Measurements from ENCODE around the gene TRAF6. TPM values are rescaled to one million over a fixed set of nuclear protein-coding genes. Genes with fewer than 3 reads are reported as not detected.
"Not testable (repeated sequence)": the region's sequence is repeated elsewhere in the genome, so short reads cannot be mapped to it uniquely, and the experiment has no call there.

TRAF6 gene
- total RNA-seq, 1 experiment from 2014 or later, result 10.9 TPM

DNA sequence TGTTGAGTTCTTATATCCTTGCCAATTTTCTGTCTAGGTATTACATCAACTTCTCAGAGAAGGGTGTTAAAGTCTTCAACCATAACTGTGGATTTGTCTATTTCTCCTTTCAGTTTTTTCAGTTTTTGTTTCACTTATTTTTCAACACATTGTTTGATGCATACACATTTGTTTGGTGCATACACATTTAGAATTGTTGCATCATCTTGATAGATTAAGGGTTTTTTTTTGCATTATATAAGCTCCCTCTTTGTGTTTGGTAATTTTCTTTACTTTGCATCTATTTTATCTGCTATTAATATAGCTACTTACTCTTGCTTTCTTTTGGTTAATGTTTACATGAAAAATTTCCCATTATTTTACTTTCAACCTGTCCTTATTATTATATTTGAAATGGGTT lies 20.8 kb upstream of the TRAF6 start:
- H3K9me3 Mint-ChIP-seq (ENCODE audit: unreplicated experiment), result peaks cover 14% of the 10 kb centered on the region
- intact Hi-C loops (cut with micrococcal nuclease; ENCODE audit: unreplicated experiment), result loop anchor here (5.0 kb wide), 1 partner anchor 281 kb away; no protein-coding TSS in a partner anchor
- Histone ChIP-seq H3K36me3 (ENCODE audit: control insufficient read depth, insufficient read depth, low read length) (no peaks in the 10 kb centered on the region), H3K9me3 (no peaks in the 10 kb centered on the region), H3K27me3 (replicated peaks; ENCODE audit: control insufficient read depth, insufficient read depth, low read length) (no peaks in the 10 kb centered on the region), H3K4me1 (no peaks in the 10 kb centered on the region), H3K4me3 (ENCODE audit: low read depth, low read length) (no peak overlapping the region)
- no peaks in the 10 kb centered on the region for H3K36me3 Mint-ChIP-seq (ENCODE audit: insufficient read depth, unreplicated experiment)
- TF ChIP-seq, protein P1, sequence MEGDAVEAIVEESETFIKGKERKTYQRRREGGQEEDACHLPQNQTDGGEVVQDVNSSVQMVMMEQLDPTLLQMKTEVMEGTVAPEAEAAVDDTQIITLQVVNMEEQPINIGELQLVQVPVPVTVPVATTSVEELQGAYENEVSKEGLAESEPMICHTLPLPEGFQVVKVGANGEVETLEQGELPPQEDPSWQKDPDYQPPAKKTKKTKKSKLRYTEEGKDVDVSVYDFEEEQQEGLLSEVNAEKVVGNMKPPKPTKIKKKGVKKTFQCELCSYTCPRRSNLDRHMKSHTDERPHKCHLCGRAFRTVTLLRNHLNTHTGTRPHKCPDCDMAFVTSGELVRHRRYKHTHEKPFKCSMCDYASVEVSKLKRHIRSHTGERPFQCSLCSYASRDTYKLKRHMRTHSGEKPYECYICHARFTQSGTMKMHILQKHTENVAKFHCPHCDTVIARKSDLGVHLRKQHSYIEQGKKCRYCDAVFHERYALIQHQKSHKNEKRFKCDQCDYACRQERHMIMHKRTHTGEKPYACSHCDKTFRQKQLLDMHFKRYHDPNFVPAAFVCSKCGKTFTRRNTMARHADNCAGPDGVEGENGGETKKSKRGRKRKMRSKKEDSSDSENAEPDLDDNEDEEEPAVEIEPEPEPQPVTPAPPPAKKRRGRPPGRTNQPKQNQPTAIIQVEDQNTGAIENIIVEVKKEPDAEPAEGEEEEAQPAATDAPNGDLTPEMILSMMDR (IDR thresholded peaks at IDR 0.05; ENCODE audit: insufficient read depth in 1 of 2, low read depth in 1 of 2, low read length in 1 of 2, severe bottlenecking in 1 of 2, unreplicated experiment in 1 of 2), result no peak
- no peak for DNase-seq
- H3K27ac Mint-ChIP-seq (ENCODE audit: unreplicated experiment), result no peak overlapping the region
- H3K4me1 Mint-ChIP-seq (ENCODE audit: low read depth, unreplicated experiment), result no peaks in the 10 kb centered on the region
- CTCF ChIA-PET, result interaction anchor here (0.7 kb wide), 1 partner anchor 33 kb away, joined by 3 read pairs; no protein-coding TSS in a partner anchor
- H3K27me3 Mint-ChIP-seq (ENCODE audit: insufficient read depth, unreplicated experiment), result peaks cover 3% of the 10 kb centered on the region
- POLR2A ChIA-PET, result no interaction called here
- no TSS peak for BruUV-seq (replicated peaks)
- H3K4me3 Mint-ChIP-seq (ENCODE audit: unreplicated experiment), result no peak overlapping the region

DNA sequence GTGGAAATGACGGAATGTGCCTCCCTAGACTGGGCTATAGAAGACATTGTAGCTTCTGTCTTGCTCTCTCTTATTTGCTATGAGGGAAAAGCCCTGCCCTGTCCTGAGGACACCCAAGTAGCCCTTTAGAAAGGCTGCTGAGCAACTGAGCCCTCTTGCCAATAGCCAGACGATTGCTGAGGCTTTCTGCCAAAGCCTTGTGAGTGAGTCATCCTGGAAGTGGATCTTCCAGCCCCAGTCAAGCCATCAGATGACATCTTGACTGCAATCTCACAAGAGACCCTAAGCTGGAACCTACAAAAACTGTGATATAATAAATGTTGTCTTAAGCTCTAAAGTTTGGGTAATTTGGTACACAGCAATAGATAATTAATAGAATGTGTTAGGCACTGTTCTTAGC lies 3.9 kb upstream of the TRAF6 start:
- ChIA-PET CTCF (no interaction called here), POLR2A (no interaction called here)
- Mint-ChIP-seq H3K27ac (ENCODE audit: unreplicated experiment) (no peak overlapping the region), H3K36me3 (ENCODE audit: insufficient read depth, unreplicated experiment) (peaks cover 18% of the 10 kb centered on the region), H3K9me3 (ENCODE audit: unreplicated experiment) (no peaks in the 10 kb centered on the region), H3K27me3 (ENCODE audit: insufficient read depth, unreplicated experiment) (peaks cover 2% of the 10 kb centered on the region), H3K4me3 (ENCODE audit: unreplicated experiment) (no peak overlapping the region), H3K4me1 (ENCODE audit: low read depth, unreplicated experiment) (no peaks in the 10 kb centered on the region)
- H3K4me3 ChIP-seq (ENCODE audit: low read depth, low read length), result no peak overlapping the region
- no peaks in the 10 kb centered on the region for H3K4me1 ChIP-seq
- intact Hi-C loops (cut with micrococcal nuclease; ENCODE audit: unreplicated experiment), result no loop called here
- DNase-seq, result no peak
- TF ChIP-seq, protein P1 (IDR thresholded peaks at IDR 0.05; ENCODE audit: insufficient read depth in 1 of 2, low read depth in 1 of 2, low read length in 1 of 2, severe bottlenecking in 1 of 2, unreplicated experiment in 1 of 2), result no peak
- no peaks in the 10 kb centered on the region for H3K9me3 ChIP-seq
- no peaks in the 10 kb centered on the region for H3K36me3 ChIP-seq (ENCODE audit: control insufficient read depth, insufficient read depth, low read length)
- no peaks in the 10 kb centered on the region for H3K27me3 ChIP-seq (replicated peaks; ENCODE audit: control insufficient read depth, insufficient read depth, low read length)
- no TSS peak for BruUV-seq (replicated peaks)

GRCh38 chr11:36512016-36512415 lies 1.9 kb upstream of the TRAF6 start:
- Histone ChIP-seq H3K4me1 (peaks cover 5% of the 10 kb centered on the region; the same call in 1 of the 2 replicates), H3K27me3 (replicated peaks; ENCODE audit: control insufficient read depth, insufficient read depth, low read length) (no peaks in the 10 kb centered on the region), H3K4me3 (ENCODE audit: low read depth, low read length) (no peak overlapping the region), H3K36me3 (ENCODE audit: control insufficient read depth, insufficient read depth, low read length) (no peaks in the 10 kb centered on the region), H3K9me3 (no peaks in the 10 kb centered on the region)
- peaks cover 10% of the 10 kb centered on the region for H3K4me1 Mint-ChIP-seq (ENCODE audit: low read depth, unreplicated experiment)
- no TSS peak for BruUV-seq (replicated peaks)
- intact Hi-C loops (cut with micrococcal nuclease; ENCODE audit: unreplicated experiment), result no loop called here
- TF ChIP-seq, protein P1 (IDR thresholded peaks at IDR 0.05; ENCODE audit: insufficient read depth in 1 of 2, low read depth in 1 of 2, low read length in 1 of 2, severe bottlenecking in 1 of 2, unreplicated experiment in 1 of 2), result no peak
- no peaks in the 10 kb centered on the region for H3K9me3 Mint-ChIP-seq (ENCODE audit: unreplicated experiment)
- H3K27ac Mint-ChIP-seq (ENCODE audit: unreplicated experiment), result no peak overlapping the region
- POLR2A ChIA-PET, result no interaction called here
- no peak overlapping the region for H3K4me3 Mint-ChIP-seq (ENCODE audit: unreplicated experiment)
- CTCF ChIA-PET, result no interaction called here
- H3K27me3 Mint-ChIP-seq (ENCODE audit: insufficient read depth, unreplicated experiment), result peaks cover 2% of the 10 kb centered on the region
- peaks cover 18% of the 10 kb centered on the region for H3K36me3 Mint-ChIP-seq (ENCODE audit: insufficient read depth, unreplicated experiment)
- DNase-seq, result no peak

- Mint-ChIP-seq H3K36me3 (ENCODE audit: insufficient read depth, unreplicated experiment) (peaks cover 18% of the 10 kb centered on the region), H3K4me3 (ENCODE audit: unreplicated experiment) (peak overlapping the region; percentile 100), H3K27ac (ENCODE audit: unreplicated experiment) (peak overlapping the region; percentile 89)
- CTCF ChIA-PET, result interaction anchor here (1.1 to 1.6 kb wide), 2 partner anchors 18 to 30 kb away, joined by 5 to 7 read pairs; no protein-coding TSS in a partner anchor
- H3K4me3 ChIP-seq (ENCODE audit: low read depth, low read length); H3K36me3 ChIP-seq (ENCODE audit: control insufficient read depth, insufficient read depth, low read length); H3K27me3 Mint-ChIP-seq (ENCODE audit: insufficient read depth, unreplicated experiment); H3K9me3 Mint-ChIP-seq (ENCODE audit: unreplicated experiment); H3K9me3 ChIP-seq; DNase-seq; BruUV-seq (replicated peaks); H3K4me1 Mint-ChIP-seq (ENCODE audit: low read depth, unreplicated experiment); H3K27me3 ChIP-seq (replicated peaks; ENCODE audit: control insufficient read depth, insufficient read depth, low read length); H3K4me1 ChIP-seq; POLR2A ChIA-PET: not testable (repeated sequence)
- intact Hi-C loops (cut with micrococcal nuclease; ENCODE audit: unreplicated experiment), result loop anchor here (2.0 kb wide), 1 partner anchor 28 kb away; no protein-coding TSS in a partner anchor
These were observed 990 bp upstream of the TRAF6 start for GRCh38 chr11:36511062-36511461.
